Type B pancreatic cell (in vitro differentiated cells): ENCODE data around the gene PRR13. TPM values are rescaled to one million over a fixed set of nuclear protein-coding genes. Genes with fewer than 3 reads are reported as not detected.

Source experiments
- total RNA-seq: library from RNA; stranded (reverse); gene quantifications from 2 replicates; pipeline ENCODE4 v1.2.1, GENCODE V29; 2021; ENCODE audit warnings: low replicate concordance

The PRR13 gene
- total RNA-seq, 1 donor from 2014 or later: 88.1 TPM

Other genes with a start within 250 kb of the PRR13 start
- 3.2 and 4.2 TPM in 2 replicates for gene ITGB7, start 234.5 kb upstream of the PRR13 start, total RNA-seq
- gene RARG, start 209.5 kb upstream of the PRR13 start, total RNA-seq: 74.5 and 89.9 TPM in 2 replicates
- gene ESPL1, start 173.4 kb upstream of the PRR13 start, total RNA-seq: 35.1 and 50.0 TPM in 2 replicates
- gene PFDN5, start 146.2 kb upstream of the PRR13 start, total RNA-seq: 316 and 336 TPM in 2 replicates
- 44.3 and 58.6 TPM in 2 replicates for gene MYG1, start 142.0 kb upstream of the PRR13 start, total RNA-seq
- 54.7 and 75.4 TPM in 2 replicates for gene AAAS, start 120.1 kb upstream of the PRR13 start, total RNA-seq
- gene SP7, start 105.4 kb upstream of the PRR13 start, total RNA-seq: 0.22 TPM in 1 of 2 replicates, not detected in the other
- 82.9 and 99.5 TPM in 2 replicates for gene SP1, start 61.6 kb upstream of the PRR13 start, total RNA-seq
- gene AMHR2, start 17.9 kb upstream of the PRR13 start, total RNA-seq: 1.6 and 2.4 TPM in 2 replicates
- 825 and 1,222 TPM in 2 replicates for gene PCBP2, start 10.4 kb downstream of the PRR13 start, total RNA-seq
- gene MAP3K12, start 57.7 kb downstream of the PRR13 start, total RNA-seq: 10.6 and 31.6 TPM in 2 replicates
- 46.4 and 52.3 TPM in 2 replicates for gene TARBP2, start 59.5 kb downstream of the PRR13 start, total RNA-seq
- gene NPFF, start 65.8 kb downstream of the PRR13 start, total RNA-seq: not detected in 2 replicates
- gene ATF7, start 184.6 kb downstream of the PRR13 start, total RNA-seq: 28.5 and 42.2 TPM in 2 replicates
- 312 and 402 TPM in 2 replicates for gene ATP5MC2, start 234.3 kb downstream of the PRR13 start, total RNA-seq